HL-60 (cell line): ENCODE data around the gene SLC25A1.
A peak's percentile ranks its signal among the peaks of the same experiment; 100 is the strongest.

Source experiments
- DNase-seq, 2 experiments: peaks; one replicate each; pipeline ENCODE4 v3.0.0-alpha.2; 2010 to 2020; ENCODE audit warnings: low read depth in 1 of 2, low spot score in 1 of 2
- H3K27ac ChIP-seq: fragments of 250-450 bp; sonication (Bioruptor Pico); replicated peaks from 2 replicates; pipeline ENCODE4 v1.5.1; 2020; ENCODE audit warnings: mild to moderate bottlenecking, moderate library complexity
- H3K27me3 ChIP-seq: fragments of 250-450 bp; sonication (Bioruptor Pico); 2 replicates; pipeline ENCODE4 v1.5.1; 2021; ENCODE audit warnings: mild to moderate bottlenecking, moderate library complexity; ENCODE audit not compliant: insufficient read depth, poor library complexity, severe bottlenecking
- H3K4me3 ChIP-seq: replicated peaks from 2 replicates; pipeline ENCODE4 v1.5.1; 2011; ENCODE audit warnings: mild to moderate bottlenecking, control low read depth, low read length; ENCODE audit not compliant: insufficient read depth
- CTCF ChIP-seq: IDR thresholded peaks from one replicate; pipeline ENCODE4 v1.5.1; 2011; ENCODE audit warnings: low read length, control low read depth, inconsistent platforms; ENCODE audit not compliant: insufficient read depth
- GABPA ChIP-seq: IDR thresholded peaks from 2 replicates; pipeline ENCODE4 v1.6.1; 2012; ENCODE audit warnings: low read depth
- POLR2AphosphoS5 ChIP-seq: IDR thresholded peaks from 2 replicates; pipeline ENCODE4 v1.6.1; 2012; ENCODE audit warnings: low read depth
- SPI1 ChIP-seq: IDR thresholded peaks from 2 replicates; pipeline ENCODE4 v1.6.1; 2012; ENCODE audit warnings: low read depth, mild to moderate bottlenecking, borderline replicate concordance
- TF ChIP-seq, protein P1 (sequence below): IDR thresholded peaks from 2 replicates; pipeline ENCODE4 v1.6.1; 2012; ENCODE audit warnings: low read depth; ENCODE audit not compliant: insufficient replicate concordance

The SLC25A1 gene

GRCh38 chr22:19172213-19173046, 6.1 kb downstream of the SLC25A1 start:
- peak overlapping the region; percentile 93 for H3K27ac ChIP-seq
- no peak for DNase-seq
- peak overlapping the region; percentile 93 for H3K4me3 ChIP-seq
- TF ChIP-seq CTCF (no peak), SPI1 (no peak)
- peaks cover 31% of the 10 kb centered on the region for H3K27me3 ChIP-seq

DNA sequence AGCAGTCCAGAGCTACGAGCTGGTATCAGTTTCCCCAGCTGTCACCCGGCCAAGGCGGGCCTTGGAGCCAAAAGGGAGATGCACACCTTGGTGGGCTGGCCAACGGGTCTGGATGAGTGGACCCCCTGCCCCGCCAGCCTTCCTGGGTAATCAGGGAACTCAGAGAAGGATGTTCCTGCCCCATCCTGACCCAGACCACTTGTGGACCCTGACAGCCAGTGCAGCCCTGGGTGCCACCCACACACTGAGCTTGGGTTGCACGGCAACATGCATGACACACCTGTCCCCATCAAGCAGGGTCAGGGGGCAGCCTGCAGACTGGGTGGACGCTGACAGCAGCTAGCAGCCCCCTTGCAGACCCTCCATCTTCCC, 8.6 kb downstream of the SLC25A1 start:
- Histone ChIP-seq H3K27ac (no peak overlapping the region), H3K4me3 (no peak overlapping the region), H3K27me3 (peaks cover 33% of the 10 kb centered on the region)
- no peak for DNase-seq
- TF ChIP-seq CTCF: no peak

GRCh38 chr22:19169002-19169946, 9.3 kb downstream of the SLC25A1 start:
- H3K27ac ChIP-seq: no peak overlapping the region

More at GRCh38 chr22:19169002-19169946, 9.3 kb downstream of the SLC25A1 start:
- TF ChIP-seq GABPA: no peak
- no peak for TF ChIP-seq CTCF
- no peak for TF ChIP-seq POLR2AphosphoS5
- TF ChIP-seq, protein P1, sequence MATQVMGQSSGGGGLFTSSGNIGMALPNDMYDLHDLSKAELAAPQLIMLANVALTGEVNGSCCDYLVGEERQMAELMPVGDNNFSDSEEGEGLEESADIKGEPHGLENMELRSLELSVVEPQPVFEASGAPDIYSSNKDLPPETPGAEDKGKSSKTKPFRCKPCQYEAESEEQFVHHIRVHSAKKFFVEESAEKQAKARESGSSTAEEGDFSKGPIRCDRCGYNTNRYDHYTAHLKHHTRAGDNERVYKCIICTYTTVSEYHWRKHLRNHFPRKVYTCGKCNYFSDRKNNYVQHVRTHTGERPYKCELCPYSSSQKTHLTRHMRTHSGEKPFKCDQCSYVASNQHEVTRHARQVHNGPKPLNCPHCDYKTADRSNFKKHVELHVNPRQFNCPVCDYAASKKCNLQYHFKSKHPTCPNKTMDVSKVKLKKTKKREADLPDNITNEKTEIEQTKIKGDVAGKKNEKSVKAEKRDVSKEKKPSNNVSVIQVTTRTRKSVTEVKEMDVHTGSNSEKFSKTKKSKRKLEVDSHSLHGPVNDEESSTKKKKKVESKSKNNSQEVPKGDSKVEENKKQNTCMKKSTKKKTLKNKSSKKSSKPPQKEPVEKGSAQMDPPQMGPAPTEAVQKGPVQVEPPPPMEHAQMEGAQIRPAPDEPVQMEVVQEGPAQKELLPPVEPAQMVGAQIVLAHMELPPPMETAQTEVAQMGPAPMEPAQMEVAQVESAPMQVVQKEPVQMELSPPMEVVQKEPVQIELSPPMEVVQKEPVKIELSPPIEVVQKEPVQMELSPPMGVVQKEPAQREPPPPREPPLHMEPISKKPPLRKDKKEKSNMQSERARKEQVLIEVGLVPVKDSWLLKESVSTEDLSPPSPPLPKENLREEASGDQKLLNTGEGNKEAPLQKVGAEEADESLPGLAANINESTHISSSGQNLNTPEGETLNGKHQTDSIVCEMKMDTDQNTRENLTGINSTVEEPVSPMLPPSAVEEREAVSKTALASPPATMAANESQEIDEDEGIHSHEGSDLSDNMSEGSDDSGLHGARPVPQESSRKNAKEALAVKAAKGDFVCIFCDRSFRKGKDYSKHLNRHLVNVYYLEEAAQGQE: no peak
- TF ChIP-seq SPI1: no peak
- Histone ChIP-seq H3K27me3 (peaks cover 33% of the 10 kb centered on the region), H3K4me3 (no peak overlapping the region)
- no peak for DNase-seq
